HUDEP-2 (cell line): Measurements from ENCODE around the gene HAAO.

Experiments used
- DNase-seq, 76 experiments: peaks; one replicate each; lab custom pipeline; 2025; ENCODE audit not compliant: unreplicated experiment in 76 of 76; lab: John Stamatoyannopoulos, UW

The HAAO gene

DNA sequence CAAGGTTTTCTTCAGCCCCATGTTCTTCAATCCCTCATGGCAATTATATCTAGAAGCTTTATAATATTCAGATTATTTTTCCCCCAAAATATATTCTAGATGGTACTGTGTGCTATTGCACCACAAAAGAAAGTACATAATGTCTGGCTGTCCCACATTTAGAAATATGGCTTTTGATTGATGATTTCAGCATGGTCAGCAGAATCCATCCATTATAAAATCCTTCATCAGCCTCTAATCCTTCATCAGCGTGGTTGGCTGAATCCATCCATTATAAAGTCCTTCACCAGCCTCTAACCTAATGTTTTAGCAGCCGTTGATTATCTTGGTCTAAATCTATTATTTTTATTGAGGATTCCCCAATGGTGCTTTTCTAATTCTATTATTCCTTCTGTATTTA, 23.3 kb upstream of the HAAO start:
- no peak for DNase-seq

DNA sequence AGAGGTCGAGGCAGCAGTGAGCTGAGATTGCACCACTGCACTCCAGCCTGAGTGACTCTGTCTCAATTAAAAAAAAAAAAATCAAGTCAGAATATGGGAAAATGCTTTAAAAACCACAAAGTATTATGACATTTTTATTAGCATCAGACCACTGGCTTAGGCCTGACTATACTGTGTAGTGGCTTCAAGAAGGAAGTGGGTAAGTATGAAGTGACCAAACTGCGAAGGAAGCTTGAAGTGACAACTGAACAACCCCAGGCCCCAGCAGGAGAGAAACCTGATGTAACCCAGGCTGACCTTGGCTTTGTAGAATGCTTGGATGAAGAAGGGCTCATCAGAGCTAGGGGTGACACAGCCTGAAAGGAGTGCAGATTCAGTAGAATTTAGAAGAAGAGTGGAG, 21.4 kb upstream of the HAAO start:
- no peak for DNase-seq

DNA sequence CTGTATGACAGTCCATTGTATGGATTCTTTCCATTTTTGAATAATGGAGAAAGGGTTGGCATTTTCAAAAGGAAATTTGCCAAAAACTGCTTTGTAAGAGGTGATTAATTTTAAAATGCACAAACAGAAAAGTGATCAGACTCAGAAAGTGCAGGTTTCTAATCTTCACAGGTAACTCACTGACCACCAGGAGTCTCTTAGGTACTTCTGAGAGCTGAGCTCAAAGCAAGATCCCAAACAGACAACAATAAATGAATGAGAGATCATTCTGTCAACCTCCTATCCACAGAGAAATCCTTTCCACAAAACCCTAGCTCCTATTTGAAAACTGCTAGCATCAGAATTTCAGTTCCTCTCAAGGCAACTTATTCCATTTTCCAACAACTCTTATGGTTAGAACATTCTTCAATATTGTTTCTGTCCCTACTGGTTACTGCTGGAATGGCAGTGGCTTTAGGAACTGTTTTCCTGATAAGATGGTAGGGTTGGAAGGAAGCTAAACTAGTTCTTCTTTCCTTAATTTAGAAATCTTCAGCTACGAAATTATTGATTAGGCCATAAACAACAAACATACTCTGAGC, 20.6 kb upstream of the HAAO start:
- peak in 13 of 76 experiments; percentile 2 to 31 (median 13) for DNase-seq

DNA sequence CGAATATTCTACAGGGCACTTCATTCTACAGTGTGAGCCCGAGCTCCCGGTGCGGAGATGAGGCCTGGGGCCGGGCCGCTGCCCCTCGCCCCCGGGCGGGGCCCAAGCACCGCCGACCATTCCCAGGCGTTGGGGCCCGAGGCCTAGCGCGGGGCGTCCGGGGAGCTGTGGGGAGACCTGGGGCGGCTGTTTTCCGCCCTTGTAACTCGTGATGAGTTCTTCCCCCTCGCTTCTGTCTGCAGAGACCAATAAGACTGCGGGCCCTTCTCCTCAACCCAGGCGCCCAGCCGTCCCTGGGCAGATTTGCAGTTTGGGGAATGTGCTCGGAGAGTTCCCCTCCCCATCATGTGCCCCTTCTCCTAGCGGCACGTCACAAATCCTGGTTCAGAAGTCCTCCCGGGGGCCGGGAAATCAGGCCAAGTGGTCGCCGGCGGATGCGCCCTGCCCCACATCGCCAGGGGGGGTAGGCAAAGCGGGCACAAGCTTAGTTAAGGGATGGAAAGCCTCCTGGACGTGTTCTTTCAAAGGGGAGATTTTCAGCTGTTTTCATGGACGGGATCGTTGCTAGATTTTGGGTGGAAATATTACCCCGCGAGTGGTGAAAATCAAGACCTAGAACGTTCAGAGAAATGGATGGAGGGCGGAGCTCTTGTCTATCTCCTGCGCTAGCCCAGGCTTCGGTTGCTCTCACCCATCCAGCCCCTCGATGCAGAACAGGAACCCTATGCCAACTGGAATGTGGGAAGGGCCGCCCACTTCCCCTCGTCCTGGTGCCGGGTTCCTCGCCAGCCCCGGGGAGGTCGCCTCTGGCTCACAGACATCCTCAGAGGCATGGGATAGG, 18.8 kb upstream of the HAAO start:
- DNase-seq = peak in 28 of 76 experiments; percentile 13 to 66 (median 37)

DNA sequence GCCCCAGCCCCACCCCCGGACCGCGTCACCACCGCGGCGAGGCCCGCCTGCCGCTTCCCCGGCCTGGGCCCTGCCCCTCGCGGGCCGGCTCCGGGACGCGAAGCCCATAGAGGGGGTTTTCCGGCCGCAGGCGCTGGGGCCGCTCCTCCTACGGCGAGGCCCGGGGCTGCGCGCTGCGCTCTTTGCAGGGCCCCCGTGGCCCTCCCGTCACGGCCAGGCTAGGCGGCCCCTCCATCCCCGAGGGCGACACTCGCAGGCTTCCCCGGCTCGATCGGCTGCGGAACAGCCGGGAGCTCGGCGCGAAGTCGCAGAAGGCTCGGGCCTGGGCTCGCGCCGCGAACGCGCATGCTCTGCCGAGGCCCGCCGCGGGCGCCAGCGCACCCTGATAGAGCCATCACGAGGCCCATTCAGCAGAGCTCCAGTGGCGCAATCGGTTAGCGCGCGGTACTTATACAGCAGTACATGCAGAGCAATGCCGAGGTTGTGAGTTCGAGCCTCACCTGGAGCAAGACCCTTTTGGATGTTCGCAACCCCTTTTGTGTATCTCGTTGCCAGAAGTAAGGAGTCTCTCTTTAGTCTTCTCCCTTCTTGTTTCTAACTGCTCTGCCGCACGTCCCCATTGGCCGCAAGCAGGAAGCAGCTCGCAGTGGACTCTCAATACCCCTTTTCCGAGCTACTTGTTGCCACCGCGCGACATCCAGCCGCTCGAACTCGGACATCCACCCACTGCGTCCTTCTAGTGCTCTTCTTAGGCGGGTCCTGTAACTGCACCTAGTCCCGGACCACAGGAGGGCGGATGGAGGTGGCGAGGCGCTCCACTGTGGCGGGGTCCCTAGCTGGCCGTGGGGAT, 18.0 kb upstream of the HAAO start:
- DNase-seq = peak; percentile 51 to 98 (median 88)

DNA sequence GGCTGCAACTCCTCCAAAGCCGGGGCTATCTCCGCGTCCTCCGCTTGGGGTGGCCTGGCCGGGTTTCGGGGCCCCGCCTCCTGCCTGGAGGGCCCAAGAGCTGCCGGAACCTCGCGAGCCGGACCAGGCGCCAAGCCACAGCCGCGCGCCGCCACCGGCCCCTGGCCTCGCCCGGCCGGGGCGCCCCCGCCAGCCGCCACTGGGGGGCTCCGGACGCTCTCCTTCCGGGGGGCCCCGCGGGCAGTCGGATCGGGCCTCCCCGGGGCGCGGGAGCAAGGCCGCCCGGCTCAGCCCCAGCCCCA, 17.4 kb upstream of the HAAO start:
- DNase-seq = peak in 71 of 76 experiments; percentile 31 to 93 (median 81)

DNA sequence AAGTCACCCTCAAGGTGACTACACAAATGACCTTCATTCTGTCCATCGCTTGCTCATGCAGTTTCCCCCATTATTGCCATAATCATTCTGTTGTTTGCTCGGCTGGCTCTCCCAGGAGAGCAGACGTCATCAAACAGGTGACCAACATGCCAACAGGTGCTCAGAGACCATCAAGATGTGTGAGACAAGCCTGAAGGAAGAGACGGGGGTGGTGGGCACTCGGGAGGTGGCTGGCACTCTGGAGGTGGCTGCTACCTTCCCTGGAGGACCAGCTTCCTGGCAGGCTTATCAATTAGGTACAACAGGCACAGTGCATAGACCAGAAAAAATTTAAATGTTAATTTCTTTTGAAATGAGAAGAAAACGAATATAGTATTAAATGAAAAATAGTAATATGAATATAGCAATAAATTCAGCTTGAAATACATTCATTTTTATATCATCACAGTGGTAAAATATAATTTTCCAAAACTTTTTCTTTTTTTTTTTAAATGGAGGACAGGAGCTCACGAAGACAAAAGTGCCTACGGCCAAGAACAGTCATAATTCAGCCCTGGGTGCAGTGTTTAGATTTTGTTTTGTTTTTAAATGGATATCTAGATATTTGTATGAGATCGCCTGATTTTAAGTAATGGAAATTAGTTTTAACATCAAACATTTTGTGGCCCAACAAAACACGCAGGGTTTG, 16.9 kb upstream of the HAAO start:
- no peak for DNase-seq

DNA sequence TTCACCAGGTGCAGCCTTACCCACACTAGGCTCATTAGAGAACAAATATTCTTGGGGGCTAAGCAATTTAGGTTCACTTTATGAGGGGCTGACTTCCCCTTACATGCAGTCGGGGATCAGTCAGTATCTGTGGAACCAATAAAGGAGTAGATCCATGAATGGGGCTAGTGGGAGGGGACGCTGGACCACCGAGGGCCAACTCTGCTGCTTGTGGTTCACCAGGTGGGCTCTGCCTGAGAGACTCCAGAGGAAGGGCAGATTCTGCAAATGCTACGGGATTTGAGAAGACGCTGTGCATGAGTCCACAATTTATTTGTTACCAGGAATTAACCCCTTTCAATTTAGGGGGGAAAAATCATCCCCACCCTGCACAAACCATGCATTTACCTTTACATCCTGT, 15.9 kb upstream of the HAAO start:
- DNase-seq = no peak

DNA sequence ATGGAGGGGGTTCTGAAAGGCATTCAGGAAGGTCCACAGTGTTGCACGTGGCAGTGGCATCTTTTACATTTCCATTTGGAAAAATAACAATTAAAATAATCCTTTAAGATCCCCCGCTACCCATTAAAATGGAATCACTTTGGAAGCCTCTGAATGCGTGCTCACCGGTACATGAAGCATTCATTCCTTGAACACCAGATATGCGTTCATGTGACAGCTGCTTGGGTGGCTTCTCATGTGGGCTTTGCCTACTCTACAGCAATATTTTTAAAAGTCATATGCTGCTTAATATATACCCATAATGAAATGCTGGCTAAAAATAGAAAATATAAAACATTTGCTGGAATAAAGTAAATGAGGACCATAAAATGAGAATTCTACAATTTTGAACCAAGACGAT, 14.4 kb upstream of the HAAO start:
- no peak for DNase-seq

DNA sequence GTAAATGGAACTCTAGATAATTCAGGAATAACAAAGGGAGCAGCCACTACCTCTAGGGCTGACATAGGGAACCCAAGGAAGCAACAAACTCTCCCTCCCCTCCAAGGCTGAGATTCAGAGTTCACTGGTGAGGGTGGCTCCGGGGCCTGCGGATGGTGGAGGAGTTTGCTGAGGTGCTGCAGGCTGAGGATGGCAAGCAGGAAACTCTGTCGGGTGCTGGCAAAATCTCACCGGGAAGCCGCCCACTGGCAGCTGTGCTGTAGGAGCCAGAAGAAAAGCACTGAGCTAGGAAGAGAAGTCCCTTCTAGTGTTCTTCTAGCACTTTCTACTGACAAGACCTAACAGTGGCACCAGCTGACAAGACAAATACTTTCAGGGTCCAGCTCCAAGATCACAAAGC, 12.5 kb upstream of the HAAO start:
- no peak for DNase-seq

DNA sequence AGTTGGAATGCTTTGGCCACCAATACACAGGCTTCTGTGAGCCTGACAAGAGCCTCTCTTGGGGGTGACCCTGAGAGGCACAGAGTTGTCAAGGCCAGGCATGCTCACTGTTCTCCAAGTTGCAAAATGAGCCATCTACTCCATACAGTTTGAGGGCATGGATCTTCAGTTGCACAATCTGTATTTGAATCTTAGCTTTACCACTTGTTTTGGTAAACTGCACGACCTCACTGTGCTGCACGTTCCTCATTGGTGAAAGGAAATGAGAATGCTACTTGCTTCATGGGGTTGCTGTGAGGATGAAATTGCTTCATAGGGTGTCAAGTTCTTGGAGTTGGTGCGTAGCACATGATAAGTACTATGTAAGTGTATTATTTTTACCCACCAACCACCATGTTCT, 12.0 kb upstream of the HAAO start:
- DNase-seq = no peak

DNA sequence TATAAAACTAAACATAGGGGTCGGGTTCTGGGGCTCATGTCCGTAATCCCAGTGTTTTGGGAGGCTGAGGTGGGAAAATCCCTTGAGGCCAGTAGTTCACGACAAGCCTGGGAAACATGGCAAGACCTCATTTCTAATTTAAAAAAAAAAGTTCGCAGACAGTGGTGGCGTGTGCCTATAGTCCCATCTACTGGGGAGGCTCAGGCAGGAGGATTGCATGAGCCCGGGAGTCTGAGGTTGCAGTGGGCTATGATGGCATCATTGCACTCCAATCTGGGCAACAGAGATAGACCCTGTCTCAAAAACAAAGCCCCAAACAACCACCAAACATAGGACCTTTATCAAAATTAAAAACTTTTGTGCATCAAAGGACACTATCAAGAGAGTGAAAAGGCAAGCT, 9.8 kb upstream of the HAAO start:
- no peak for DNase-seq

DNA sequence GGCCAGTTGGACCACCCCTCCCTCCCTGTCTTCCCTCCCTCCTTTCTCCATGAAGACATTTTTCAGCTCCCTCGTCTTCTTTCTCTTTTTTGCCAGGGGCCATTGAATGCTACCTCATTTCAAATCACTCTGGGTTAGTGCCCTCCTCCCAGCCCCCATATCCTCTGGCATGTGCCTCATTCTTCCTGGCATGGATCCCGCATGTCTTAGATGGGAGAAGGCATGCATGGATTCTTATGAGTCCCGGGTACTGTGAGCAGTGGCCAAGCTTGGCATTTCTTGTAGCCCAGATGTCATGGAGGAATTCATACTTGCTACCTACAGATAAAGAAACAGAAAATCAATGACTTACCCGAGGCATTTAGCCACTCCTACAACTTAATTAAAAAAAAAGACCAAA, 9.0 kb upstream of the HAAO start:
- no peak for DNase-seq

DNA sequence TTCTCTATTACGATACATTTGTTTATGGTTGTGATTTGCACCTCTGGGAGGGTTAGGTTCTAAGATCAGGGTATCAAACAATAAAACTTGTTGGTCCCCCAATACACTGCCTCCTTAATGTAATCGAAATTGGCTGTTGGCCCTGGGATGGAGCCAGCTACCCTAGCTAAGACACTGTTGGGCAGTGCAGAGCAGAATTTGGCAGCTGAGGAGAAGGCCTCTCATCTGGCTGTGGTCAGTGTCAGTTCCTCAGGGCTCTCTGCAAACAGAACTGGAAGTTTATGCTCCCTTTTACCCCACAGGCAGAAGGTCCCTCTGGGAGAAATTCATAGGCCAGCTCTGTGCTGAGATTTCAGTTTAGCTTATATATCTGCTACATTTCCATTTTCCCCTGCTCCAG, 8.6 kb upstream of the HAAO start:
- DNase-seq = no peak

DNA sequence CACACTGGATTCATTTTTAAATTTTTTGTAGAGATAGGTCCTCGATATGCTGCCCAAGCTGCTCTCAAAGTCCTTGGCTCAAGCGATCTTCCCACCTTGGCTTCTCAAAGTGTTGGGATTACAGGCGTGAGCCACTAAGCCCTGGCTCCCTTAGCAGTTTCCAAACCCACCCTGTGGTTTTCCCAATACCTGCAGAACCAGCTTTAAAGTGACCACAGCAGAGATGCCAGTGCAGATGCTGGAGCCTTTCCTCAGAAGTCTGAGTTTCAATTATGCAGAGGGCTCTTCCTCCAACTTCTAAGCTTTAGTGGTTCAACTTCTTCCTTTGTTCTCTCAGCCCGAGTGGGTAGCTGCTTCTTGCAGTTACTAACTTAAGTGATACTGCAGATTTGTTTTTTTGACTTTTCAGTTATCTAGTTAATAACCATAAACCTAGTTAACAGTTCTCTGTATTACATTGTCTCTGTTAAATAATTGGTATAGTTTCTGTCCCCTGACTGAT, 8.1 kb upstream of the HAAO start:
- DNase-seq = no peak

DNA sequence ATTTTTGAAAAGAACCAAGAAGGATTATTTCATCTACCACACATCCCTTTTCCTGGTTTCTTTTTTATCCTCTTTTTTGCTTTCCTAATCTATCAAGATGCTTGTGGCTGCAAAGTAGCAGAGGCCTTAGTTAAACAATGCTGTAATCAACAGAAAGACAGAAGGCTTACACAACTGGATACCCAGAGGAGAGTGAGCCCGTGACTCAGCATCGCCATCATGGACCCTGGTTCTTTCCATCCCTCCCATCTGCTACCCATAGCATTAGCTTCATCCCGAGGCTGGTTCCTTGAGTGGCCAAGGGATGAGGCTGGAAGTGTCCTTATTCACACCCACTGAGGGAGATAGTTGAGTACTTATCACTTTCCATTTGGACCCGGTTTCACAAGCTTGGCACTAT, 7.5 kb upstream of the HAAO start:
- DNase-seq = no peak

DNA sequence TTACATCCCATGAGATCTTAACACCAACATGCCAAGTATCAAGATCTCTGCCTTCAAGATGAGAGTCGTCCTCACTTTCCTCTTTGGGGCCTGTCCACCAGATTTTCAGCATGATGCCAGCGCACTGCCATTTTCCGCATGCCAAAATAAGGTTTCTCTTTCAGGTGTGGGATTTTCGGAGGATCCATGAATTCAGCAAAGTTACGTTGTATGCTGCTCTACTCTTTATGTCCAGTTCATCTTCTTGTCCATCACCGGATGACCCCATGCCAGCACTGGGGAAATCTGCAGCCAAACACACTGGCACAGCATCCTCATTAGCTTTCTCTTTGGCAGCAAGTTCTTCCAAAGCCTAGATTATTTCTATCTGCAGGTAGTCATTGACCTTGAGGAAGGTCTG, 4.9 kb upstream of the HAAO start:
- no peak for DNase-seq

DNA sequence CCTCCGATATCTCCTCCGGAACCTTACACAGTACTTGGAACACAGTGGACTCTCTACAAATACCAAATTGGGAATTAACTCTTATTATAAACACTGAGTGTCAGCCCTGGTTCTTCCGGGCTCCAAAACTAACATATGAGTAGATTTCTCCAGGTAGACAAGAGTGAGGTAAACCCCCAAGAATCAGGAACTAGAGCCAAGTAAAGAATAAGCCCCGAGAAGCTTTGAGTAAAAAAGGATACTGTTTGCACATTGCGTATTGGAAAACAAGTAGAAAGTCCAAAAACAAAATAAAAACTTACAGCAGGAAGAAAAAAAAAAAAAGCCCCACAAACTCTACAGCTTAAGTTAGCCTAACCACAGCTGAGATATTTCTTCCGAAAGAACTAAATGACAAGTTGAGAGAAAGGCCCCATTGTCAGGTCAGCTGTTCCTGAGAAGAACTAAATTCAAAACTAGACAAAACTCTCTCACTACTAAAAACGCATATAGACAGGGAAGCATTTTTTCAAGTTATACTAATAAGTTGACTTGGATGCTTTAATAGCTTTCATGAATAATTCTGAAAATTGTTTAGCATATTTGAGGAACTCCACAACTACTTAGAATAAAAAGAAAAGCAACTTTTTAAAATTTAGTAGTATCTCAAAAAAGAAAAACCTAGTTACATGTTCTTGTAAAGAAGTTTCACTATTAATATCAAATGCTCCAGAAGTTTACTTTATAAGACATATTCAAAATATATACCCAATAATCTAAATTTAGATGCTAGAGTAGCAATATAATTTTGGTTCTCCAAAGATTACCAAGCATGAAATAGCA, 4.3 kb upstream of the HAAO start:
- no peak for DNase-seq

DNA sequence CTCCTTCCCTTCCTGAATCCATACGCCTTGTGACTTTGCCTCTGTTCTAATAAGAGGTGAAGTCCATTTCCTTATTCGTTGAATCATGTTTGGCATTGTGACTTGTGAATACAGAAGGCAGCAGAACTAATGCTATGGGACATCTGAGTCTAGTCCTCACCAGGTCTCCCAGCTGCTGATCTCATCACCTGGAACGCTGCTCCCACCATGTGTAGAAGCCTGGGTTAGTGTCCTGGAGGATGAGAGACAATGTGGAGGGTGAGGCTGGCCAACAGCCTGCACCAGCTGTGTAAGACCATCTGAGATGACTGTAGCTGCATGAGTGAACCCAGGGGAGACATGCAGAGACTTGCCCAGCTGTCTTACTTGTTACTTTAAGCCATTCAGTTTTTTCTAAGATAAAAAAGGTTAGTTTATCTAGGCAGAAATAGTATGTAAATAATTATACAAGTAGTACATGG, 3.5 kb upstream of the HAAO start:
- no peak for DNase-seq

DNA sequence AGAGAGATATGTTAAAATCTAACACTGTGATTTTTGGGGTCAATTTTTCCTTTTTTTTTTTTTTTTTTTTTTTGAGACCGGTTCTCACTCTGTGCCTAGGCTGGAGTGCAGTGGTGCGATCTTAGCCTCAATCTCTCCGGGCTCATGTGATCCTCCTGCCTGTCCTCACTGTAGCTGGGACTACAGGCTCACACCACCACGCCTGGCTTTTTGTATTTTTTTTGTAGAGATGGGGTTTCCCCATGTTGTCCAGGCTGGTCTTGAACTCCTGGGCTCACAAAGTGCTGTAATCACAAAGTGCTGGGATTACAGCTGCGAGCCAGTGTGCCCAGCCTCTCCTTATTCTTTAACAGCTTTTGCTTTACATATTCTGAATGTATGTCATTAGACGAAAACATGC, 2.9 kb upstream of the HAAO start:
- DNase-seq = no peak
